ENCODE results near the gene LRIG2. TPM values are rescaled to one million over a fixed set of nuclear protein-coding genes. Genes with fewer than 3 reads are reported as not detected.
A peak's percentile ranks its signal among the peaks of the same experiment; 100 is the strongest.

Gene LRIG2
- total RNA-seq, 1 experiment from 2014 or later = 10.7 TPM

DNA sequence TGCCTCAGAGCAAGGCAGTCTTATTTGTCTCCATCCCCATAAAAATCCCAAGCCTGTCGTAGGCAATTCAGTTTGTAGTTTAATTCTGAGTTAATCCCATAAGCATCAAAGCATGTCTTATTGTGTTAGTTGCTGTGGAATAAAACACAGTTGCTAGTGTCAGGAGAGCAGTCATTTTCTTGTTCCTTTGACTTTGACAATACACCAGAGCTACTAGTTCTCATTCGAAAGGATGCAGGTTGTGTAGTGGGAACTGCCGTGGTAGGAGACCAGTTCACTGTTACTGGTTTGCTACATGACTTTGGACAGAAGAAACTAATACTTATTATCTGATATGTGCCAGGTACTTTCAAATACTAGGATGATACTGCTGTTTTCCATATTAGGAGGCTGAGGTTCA is 23.5 kb downstream of the LRIG2 start:
- POLR2A ChIA-PET = no interaction called here

DNA sequence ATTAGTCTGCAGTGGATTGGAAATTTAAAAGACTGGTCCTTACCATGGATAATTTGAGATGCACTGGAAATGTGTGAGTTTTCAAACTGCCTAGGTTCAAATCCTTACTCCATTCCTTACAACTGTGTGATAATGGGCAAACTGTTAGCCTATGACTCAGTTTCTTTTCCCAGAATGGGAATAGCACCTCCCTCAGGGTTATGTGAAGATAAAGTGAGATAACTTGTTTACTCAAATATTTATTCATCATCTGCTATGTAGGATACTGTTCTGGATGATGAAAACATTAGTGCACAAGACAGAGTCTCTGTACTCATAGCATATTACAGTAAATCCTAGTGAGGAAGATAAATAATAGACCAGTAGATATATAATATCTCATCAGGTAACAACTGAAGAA is 28.6 kb downstream of the LRIG2 start:
- H3K36me3 Mint-ChIP-seq (ENCODE audit: insufficient read depth, unreplicated experiment) = peaks cover 46% of the 10 kb centered on the region
- H3K27ac Mint-ChIP-seq (ENCODE audit: unreplicated experiment) = peak overlapping the region; percentile 11
- BruUV-seq (replicated peaks) = no TSS peak
- Histone ChIP-seq H3K36me3 (ENCODE audit: control insufficient read depth, insufficient read depth, low read length) (no peaks in the 10 kb centered on the region), H3K9me3 (no peaks in the 10 kb centered on the region), H3K4me3 (ENCODE audit: low read depth, low read length) (no peak overlapping the region), H3K4me1 (no peaks in the 10 kb centered on the region), H3K27me3 (replicated peaks; ENCODE audit: control insufficient read depth, insufficient read depth, low read length) (no peaks in the 10 kb centered on the region)
- TF ChIP-seq, protein P1, sequence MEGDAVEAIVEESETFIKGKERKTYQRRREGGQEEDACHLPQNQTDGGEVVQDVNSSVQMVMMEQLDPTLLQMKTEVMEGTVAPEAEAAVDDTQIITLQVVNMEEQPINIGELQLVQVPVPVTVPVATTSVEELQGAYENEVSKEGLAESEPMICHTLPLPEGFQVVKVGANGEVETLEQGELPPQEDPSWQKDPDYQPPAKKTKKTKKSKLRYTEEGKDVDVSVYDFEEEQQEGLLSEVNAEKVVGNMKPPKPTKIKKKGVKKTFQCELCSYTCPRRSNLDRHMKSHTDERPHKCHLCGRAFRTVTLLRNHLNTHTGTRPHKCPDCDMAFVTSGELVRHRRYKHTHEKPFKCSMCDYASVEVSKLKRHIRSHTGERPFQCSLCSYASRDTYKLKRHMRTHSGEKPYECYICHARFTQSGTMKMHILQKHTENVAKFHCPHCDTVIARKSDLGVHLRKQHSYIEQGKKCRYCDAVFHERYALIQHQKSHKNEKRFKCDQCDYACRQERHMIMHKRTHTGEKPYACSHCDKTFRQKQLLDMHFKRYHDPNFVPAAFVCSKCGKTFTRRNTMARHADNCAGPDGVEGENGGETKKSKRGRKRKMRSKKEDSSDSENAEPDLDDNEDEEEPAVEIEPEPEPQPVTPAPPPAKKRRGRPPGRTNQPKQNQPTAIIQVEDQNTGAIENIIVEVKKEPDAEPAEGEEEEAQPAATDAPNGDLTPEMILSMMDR (IDR thresholded peaks at IDR 0.05; ENCODE audit: insufficient read depth in 1 of 2, low read depth in 1 of 2, low read length in 1 of 2, severe bottlenecking in 1 of 2, unreplicated experiment in 1 of 2) = no peak
- peaks cover 24% of the 10 kb centered on the region for H3K4me1 Mint-ChIP-seq (ENCODE audit: low read depth, unreplicated experiment)
- intact Hi-C loops (cut with micrococcal nuclease; ENCODE audit: unreplicated experiment) = no loop called here
- no peak overlapping the region for H3K4me3 Mint-ChIP-seq (ENCODE audit: unreplicated experiment)
- no peak for DNase-seq
- H3K9me3 Mint-ChIP-seq (ENCODE audit: unreplicated experiment) = no peaks in the 10 kb centered on the region
- CTCF ChIA-PET = interaction anchor here (0.7 kb wide), 1 partner anchor 38 kb away, joined by 3 read pairs; no protein-coding TSS in a partner anchor
- POLR2A ChIA-PET = no interaction called here
- H3K27me3 Mint-ChIP-seq (ENCODE audit: insufficient read depth, unreplicated experiment) = no peaks in the 10 kb centered on the region

More for the DNA sequence above, 23.5 kb downstream of the LRIG2 start:
- CTCF ChIA-PET = no interaction called here
- Histone ChIP-seq H3K9me3 (no peaks in the 10 kb centered on the region), H3K36me3 (ENCODE audit: control insufficient read depth, insufficient read depth, low read length) (no peaks in the 10 kb centered on the region), H3K4me1 (no peaks in the 10 kb centered on the region; the same call in 1 of the 2 replicates), H3K4me3 (ENCODE audit: low read depth, low read length) (no peak overlapping the region), H3K27me3 (replicated peaks; ENCODE audit: control insufficient read depth, insufficient read depth, low read length) (no peaks in the 10 kb centered on the region)
- TF ChIP-seq, protein P1 (IDR thresholded peaks at IDR 0.05; ENCODE audit: insufficient read depth in 1 of 2, low read depth in 1 of 2, low read length in 1 of 2, severe bottlenecking in 1 of 2, unreplicated experiment in 1 of 2) = no peak
- Mint-ChIP-seq H3K27me3 (ENCODE audit: insufficient read depth, unreplicated experiment) (no peaks in the 10 kb centered on the region), H3K36me3 (ENCODE audit: insufficient read depth, unreplicated experiment) (peaks cover 23% of the 10 kb centered on the region), H3K4me1 (ENCODE audit: low read depth, unreplicated experiment) (peaks cover 2% of the 10 kb centered on the region), H3K27ac (ENCODE audit: unreplicated experiment) (no peak overlapping the region), H3K4me3 (ENCODE audit: unreplicated experiment) (no peak overlapping the region), H3K9me3 (ENCODE audit: unreplicated experiment) (no peaks in the 10 kb centered on the region)
- DNase-seq = no peak
- intact Hi-C loops (cut with micrococcal nuclease; ENCODE audit: unreplicated experiment) = no loop called here
- no TSS peak for BruUV-seq (replicated peaks)

DNA sequence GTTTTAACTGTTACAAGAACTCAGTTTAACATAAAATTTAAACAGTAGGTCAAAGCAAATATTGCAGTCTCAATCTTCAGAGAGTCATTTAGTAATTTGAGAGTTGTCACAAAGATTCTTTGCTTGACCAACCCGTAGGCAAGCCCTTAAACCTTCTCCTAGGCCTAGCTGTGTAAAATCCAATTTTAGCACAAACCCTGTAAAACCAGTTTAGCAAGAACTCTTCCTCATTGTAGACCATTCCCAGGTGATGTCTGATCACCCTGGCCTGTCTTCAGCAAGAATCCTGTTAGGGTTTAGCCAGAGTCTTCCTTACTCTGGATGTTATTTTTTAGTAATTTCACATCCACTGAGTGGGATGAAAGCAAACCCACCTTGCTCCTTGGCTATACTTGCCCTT is 30.1 kb downstream of the LRIG2 start:
- Mint-ChIP-seq H3K4me3 (ENCODE audit: unreplicated experiment) (peak overlapping the region; percentile 39), H3K27ac (ENCODE audit: unreplicated experiment) (no peak overlapping the region), H3K36me3 (ENCODE audit: insufficient read depth, unreplicated experiment) (peaks cover 61% of the 10 kb centered on the region), H3K27me3 (ENCODE audit: insufficient read depth, unreplicated experiment) (no peaks in the 10 kb centered on the region), H3K4me1 (ENCODE audit: low read depth, unreplicated experiment) (peaks cover 24% of the 10 kb centered on the region), H3K9me3 (ENCODE audit: unreplicated experiment) (no peaks in the 10 kb centered on the region)
- BruUV-seq (replicated peaks) = no TSS peak
- intact Hi-C loops (cut with micrococcal nuclease; ENCODE audit: unreplicated experiment) = no loop called here
- ChIA-PET CTCF (no interaction called here), POLR2A (no interaction called here)
- TF ChIP-seq, protein P1 (IDR thresholded peaks at IDR 0.05; ENCODE audit: insufficient read depth in 1 of 2, low read depth in 1 of 2, low read length in 1 of 2, severe bottlenecking in 1 of 2, unreplicated experiment in 1 of 2) = no peak
- Histone ChIP-seq H3K36me3 (ENCODE audit: control insufficient read depth, insufficient read depth, low read length) (no peaks in the 10 kb centered on the region), H3K4me3 (ENCODE audit: low read depth, low read length) (no peak overlapping the region), H3K9me3 (no peaks in the 10 kb centered on the region), H3K4me1 (no peaks in the 10 kb centered on the region), H3K27me3 (replicated peaks; ENCODE audit: control insufficient read depth, insufficient read depth, low read length) (no peaks in the 10 kb centered on the region)
- DNase-seq = peak in 1 of 2 experiments; percentile 34
